Tibial nerve (tissue), 4 donors: ENCODE measurements around the gene CEBPZ. TPM values are rescaled to one million over a fixed set of nuclear protein-coding genes. Genes with fewer than 3 reads are reported as not detected.

ENCODE experiments used
- DNase-seq, 2 donors: peaks; one replicate each; pipeline ENCODE4 v3.0.0-alpha.2; 2019; ENCODE audit warnings: low spot score in 2 of 2
- H3K27ac ChIP-seq, 4 donors: fragments of 200-600 bp; sonication (generic) in 3 of 4; one replicate each; pipeline ENCODE4 v1.5.1; 2017 to 2019; ENCODE audit warnings: mild to moderate bottlenecking in 1 of 4
- H3K27me3 ChIP-seq, 2 donors: fragments of 200-600 bp; sonication (generic) in 1 of 2; one replicate each; pipeline versions ENCODE4 v1.5.1 to v1.6.0; 2017 to 2019
- H3K36me3 ChIP-seq, 3 donors: fragments of 200-600 bp; sonication (generic); one replicate each; pipeline ENCODE4 v1.5.1; 2018 to 2019
- H3K4me1 ChIP-seq, 4 donors: fragments of 200-600 bp; sonication (generic) in 3 of 4; one replicate each; pipeline ENCODE4 v1.5.1; 2017 to 2019
- H3K4me3 ChIP-seq, 4 donors: fragments of 200-600 bp; sonication (generic) in 3 of 4; one replicate each; pipeline ENCODE4 v1.5.1; 2017 to 2019; ENCODE audit warnings: mild to moderate bottlenecking in 1 of 4, moderate library complexity in 1 of 4
- H3K9me3 ChIP-seq, 4 donors: fragments of 200-600 bp; sonication (generic) in 3 of 4; one replicate each; pipeline ENCODE4 v1.5.1; 2017 to 2019
- CTCF ChIP-seq, 5 experiments: fragments of 200-600 bp in 3 of 5; fragments of 450-650 bp in 2 of 5; sonication (generic) in 3 of 5; IDR thresholded peaks; one replicate each; pipeline ENCODE4 v1.5.1; 2016 to 2019; ENCODE audit warnings: antibody characterized with exemption in 5 of 5, mild to moderate bottlenecking in 3 of 5, moderate library complexity in 2 of 5
- EP300 ChIP-seq, 2 donors: sonication (generic); formaldehyde crosslinking; IDR thresholded peaks; one replicate each; pipeline ENCODE4 v1.6.1; 2017; ENCODE audit warnings: antibody characterized with exemption in 2 of 2, mild to moderate bottlenecking in 1 of 2
- POLR2A ChIP-seq, 2 donors: fragments of 450-650 bp; IDR thresholded peaks; one replicate each; pipeline ENCODE4 v1.6.1; 2017; ENCODE audit warnings: antibody characterized with exemption in 2 of 2, mild to moderate bottlenecking in 2 of 2, moderate library complexity in 2 of 2
- WGBS, 2 donors: methylation state at CpG; one replicate each; pipeline ENCODE4 v1.1.5; 2018; 5-methylcytosine and 5-hydroxymethylcytosine counted together
- total RNA-seq, 4 donors: library from RNA; depleted of rRNA; stranded (reverse); fragments of >200 nt; gene quantifications; one replicate each; pipeline ENCODE4 v1.1.0, GENCODE V29; 2016

Gene CEBPZ
- total RNA-seq, 4 donors from 2014 or later, result 25.3 to 37.9 (median 29.0) TPM

DNA sequence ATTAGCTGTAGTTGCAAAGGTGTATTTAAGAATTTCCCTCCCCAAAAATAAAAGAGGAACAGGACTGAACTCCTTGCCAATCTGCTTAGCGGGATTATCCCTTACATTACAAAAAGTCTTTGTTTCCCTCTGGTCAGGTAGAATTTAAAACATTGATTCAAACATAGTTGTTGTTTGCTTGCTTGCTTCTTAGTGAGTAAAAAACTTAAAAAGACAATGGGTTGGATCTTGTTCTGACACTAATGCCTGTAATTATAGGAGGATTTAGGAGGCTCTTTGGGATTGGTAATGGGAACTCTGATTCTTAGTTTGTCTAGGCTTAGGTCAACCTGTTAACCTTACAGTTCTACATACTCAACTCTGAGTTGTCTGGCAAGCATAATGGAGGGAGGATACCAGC, 38.8 kb downstream of the CEBPZ start:
- TF ChIP-seq POLR2A (IDR thresholded peaks at IDR 0.05), result no peak
- no peak for TF ChIP-seq CTCF (IDR thresholded peaks at IDR 0.05)
- no peak for TF ChIP-seq EP300 (IDR thresholded peaks at IDR 0.05)
- Histone ChIP-seq H3K27me3 (no peaks in the 10 kb centered on the region), H3K27ac (no peak overlapping the region), H3K4me3 (no peak overlapping the region), H3K36me3 (no peaks in the 10 kb centered on the region), H3K4me1 (peaks cover 0 to 11% (median 4%) of the 10 kb centered on the region in 4 donors), H3K9me3 (no peaks in the 10 kb centered on the region)
- WGBS, 2 donors, result 88 to 97% methylated on average over 1 of the region's 1 CpG
- no peak for DNase-seq

- Histone ChIP-seq H3K4me1 (peaks cover 0 to 5% (median 0%) of the 10 kb centered on the region in 4 donors), H3K36me3 (no peaks in the 10 kb centered on the region), H3K4me3 (no peak overlapping the region), H3K9me3 (no peaks in the 10 kb centered on the region), H3K27me3 (no peaks in the 10 kb centered on the region), H3K27ac (peak overlapping the region in 2 of 4 donors; percentile 81 to 92)
- no peak for TF ChIP-seq CTCF (IDR thresholded peaks at IDR 0.05)
- no peak for TF ChIP-seq EP300 (IDR thresholded peaks at IDR 0.05)
- no peak for TF ChIP-seq POLR2A (IDR thresholded peaks at IDR 0.05)
- WGBS, 2 donors, result 76 to 83% methylated on average over 6 of the region's 6 CpGs
- DNase-seq, result no peak
Observed at GRCh38 chr2:37191747-37192146, 39.6 kb downstream of the CEBPZ start.

DNA sequence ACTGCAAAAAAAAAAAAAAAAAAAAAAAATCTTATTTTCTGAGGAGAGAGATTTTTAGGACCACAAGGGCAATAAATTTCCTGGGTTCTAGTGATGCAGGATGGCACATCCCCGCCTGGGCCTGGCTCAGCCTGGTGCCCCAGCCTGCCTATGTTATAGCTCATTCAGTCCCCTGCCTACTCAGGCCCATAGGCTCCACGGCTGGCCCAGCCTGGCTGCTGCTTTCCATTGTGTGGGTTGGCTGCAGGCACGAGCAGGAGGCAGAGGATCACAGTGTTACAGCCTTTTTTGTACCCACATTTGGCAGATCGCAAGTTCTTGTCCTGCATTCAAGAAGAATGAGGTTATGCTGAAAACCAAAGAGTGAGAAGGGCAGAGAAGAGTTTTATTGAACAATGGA, 40.1 kb downstream of the CEBPZ start:
- no peaks in the 10 kb centered on the region for H3K27me3 ChIP-seq
- no peak overlapping the region for H3K4me3 ChIP-seq
- WGBS, 2 donors, result 39 to 44% methylated on average over 4 of the region's 4 CpGs
- peaks cover 0 to 5% (median 0%) of the 10 kb centered on the region in 4 donors for H3K4me1 ChIP-seq
- DNase-seq, result no peak
- TF ChIP-seq CTCF (IDR thresholded peaks at IDR 0.05) (no peak), POLR2A (IDR thresholded peaks at IDR 0.05) (no peak), EP300 (IDR thresholded peaks at IDR 0.05) (no peak)
- peak overlapping the region in 2 of 4 donors; percentile 81 to 92 for H3K27ac ChIP-seq
- no peaks in the 10 kb centered on the region for H3K9me3 ChIP-seq
- no peaks in the 10 kb centered on the region for H3K36me3 ChIP-seq

GRCh38 chr2:37190290-37190689, 41.1 kb downstream of the CEBPZ start:
- Histone ChIP-seq H3K27me3 (no peaks in the 10 kb centered on the region), H3K4me3 (no peak overlapping the region), H3K36me3 (no peaks in the 10 kb centered on the region), H3K4me1 (no peaks in the 10 kb centered on the region), H3K9me3 (no peaks in the 10 kb centered on the region), H3K27ac (peak overlapping the region in 3 of 4 donors; percentile 23 to 92 (median 81))
- 86 to 88% methylated on average over 4 of the region's 4 CpGs for WGBS, 2 donors
- TF ChIP-seq CTCF (IDR thresholded peaks at IDR 0.05) (no peak), POLR2A (IDR thresholded peaks at IDR 0.05) (no peak), EP300 (IDR thresholded peaks at IDR 0.05) (no peak)
- no peak for DNase-seq

- Histone ChIP-seq H3K4me1 (no peaks in the 10 kb centered on the region), H3K27me3 (no peaks in the 10 kb centered on the region), H3K9me3 (no peaks in the 10 kb centered on the region), H3K27ac (peak overlapping the region in 3 of 4 donors; percentile 67 to 92 (median 81)), H3K4me3 (no peak overlapping the region), H3K36me3 (no peaks in the 10 kb centered on the region)
- no peak for DNase-seq
- no peak for TF ChIP-seq CTCF (IDR thresholded peaks at IDR 0.05)
- peak in 1 of 2 donors; percentile 51 for TF ChIP-seq EP300 (IDR thresholded peaks at IDR 0.05)
- WGBS, 2 donors, result 65 to 67% methylated on average over 6 of the region's 6 CpGs
Observed at GRCh38 chr2:37189452-37190153, 41.8 kb downstream of the CEBPZ start.
